Common myeloid progenitor, CD34-positive (primary cell): ENCODE results near the gene FAM221A. TPM values are rescaled to one million over a fixed set of nuclear protein-coding genes. Genes with fewer than 3 reads are reported as not detected.

ENCODE experiments used
- CTCF ChIA-PET: fragments of 350-600 bp; sonication (Branson Sonifier 250); formaldehyde crosslinking; loops from one replicate; lab custom pipeline; 2021; ENCODE audit warnings: antibody characterized with exemption; lab: Charles Lee
- POLR2A ChIA-PET: fragments of 350-600 bp; sonication (Branson Sonifier 250); formaldehyde crosslinking; loops from one replicate; lab custom pipeline; 2021; ENCODE audit warnings: antibody characterized with exemption; lab: Charles Lee
- DNase-seq, 3 donors: peaks; one replicate each; pipeline versions ENCODE4 v3.0.0 to v3.0.0-alpha.2; 2013
- H3K27ac ChIP-seq, 2 experiments: 1 replicate in 1 of 2; 2 replicates in 1 of 2; pipeline ENCODE4 v1.7.0; 2013; ENCODE audit warnings: inconsistent platforms in 2 of 2, low read length in 2 of 2, mild to moderate bottlenecking in 2 of 2, low read depth in 1 of 2, moderate library complexity in 1 of 2; ENCODE audit not compliant: severe bottlenecking in 2 of 2, insufficient read depth in 1 of 2, poor library complexity in 1 of 2
- H3K27me3 ChIP-seq, 5 experiments: replicated peaks in 2 of 5; 1 replicate in 3 of 5; 2 replicates in 2 of 5; pipeline versions ENCODE4 v1.6.1 to v1.7.0; 2013; ENCODE audit warnings: low read length in 4 of 5, mild to moderate bottlenecking in 2 of 5, moderate library complexity in 2 of 5, inconsistent platforms in 1 of 5; ENCODE audit not compliant: insufficient read depth in 5 of 5, control insufficient read depth in 4 of 5
- H3K36me3 ChIP-seq, 4 experiments: 1 replicate in 2 of 4; 2 replicates in 2 of 4; pipeline versions ENCODE4 v1.6.1 to v1.7.0; 2013; ENCODE audit warnings: low read length in 3 of 4, control low read depth in 1 of 4, mild to moderate bottlenecking in 1 of 4; ENCODE audit not compliant: control insufficient read depth in 4 of 4, insufficient read depth in 4 of 4
- H3K4me1 ChIP-seq, 4 experiments: 1 replicate in 3 of 4; 2 replicates in 1 of 4; pipeline versions ENCODE4 v1.6.1 to v1.7.1; 2013; ENCODE audit warnings: low read length in 3 of 4, mild to moderate bottlenecking in 3 of 4, control low read depth in 1 of 4, inconsistent platforms in 1 of 4, moderate library complexity in 1 of 4; ENCODE audit not compliant: control insufficient read depth in 4 of 4, insufficient read depth in 4 of 4; ENCODE audit errors: control extremely low read depth in 1 of 4
- H3K4me3 ChIP-seq, 7 experiments: 1 replicate in 4 of 7; 2 replicates in 3 of 7; pipeline versions ENCODE4 v1.5.1 to v1.7.0; 2013; ENCODE audit warnings: mild to moderate bottlenecking in 7 of 7, low read length in 6 of 7, moderate library complexity in 6 of 7, inconsistent platforms in 2 of 7, low read depth in 2 of 7, control low read depth in 1 of 7; ENCODE audit not compliant: insufficient read depth in 4 of 7, control insufficient read depth in 1 of 7; ENCODE audit errors: extremely low read depth in 1 of 7
- H3K9me3 ChIP-seq, 5 experiments: 1 replicate in 4 of 5; 2 replicates in 1 of 5; pipeline versions ENCODE4 v1.6.1 to v1.7.1; 2013; ENCODE audit warnings: low read length in 4 of 5, mild to moderate bottlenecking in 2 of 5, inconsistent platforms in 1 of 5, low read depth in 1 of 5, moderate library complexity in 1 of 5; ENCODE audit not compliant: control insufficient read depth in 4 of 5, insufficient read depth in 2 of 5; ENCODE audit errors: control extremely low read depth in 1 of 5
- WGBS: methylation state at CpG from one replicate; pipeline ENCODE4 v1.1.5; 2013; ENCODE audit not compliant: insufficient coverage; 5-methylcytosine and 5-hydroxymethylcytosine counted together
- polyA plus RNA-seq: library from polyadenylated mRNA; unstranded; fragments of 120-200 nt; gene quantifications from one replicate; pipeline ENCODE4 v1.2.1, GENCODE V29; 2013

Gene FAM221A
- polyA plus RNA-seq: 10.3 TPM

DNA sequence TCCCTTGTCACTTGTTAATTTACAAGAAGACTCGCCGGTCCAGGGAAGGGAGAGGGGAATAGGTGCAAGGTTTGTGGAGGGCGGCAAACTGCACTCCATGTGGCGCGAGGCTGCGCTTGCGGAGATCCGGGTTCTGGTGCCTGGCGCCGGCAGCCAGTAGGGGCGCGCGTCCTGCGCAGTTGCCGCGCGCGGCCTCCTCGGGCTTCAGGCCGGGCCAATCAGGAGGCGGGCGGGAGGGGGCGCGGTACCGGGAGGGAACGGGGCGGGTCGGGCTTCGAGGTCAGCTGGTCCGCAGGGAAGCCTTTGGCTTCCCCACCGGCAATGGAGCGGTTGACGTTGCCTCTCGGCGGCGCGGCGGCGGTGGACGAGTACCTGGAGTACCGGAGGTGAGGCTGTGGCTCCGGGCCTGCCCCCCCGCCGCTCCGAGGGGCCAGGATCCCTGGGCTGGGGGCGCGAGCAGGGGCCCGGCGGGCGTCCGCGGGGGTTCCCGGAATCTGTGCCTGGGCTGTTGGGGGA lies at the start of gene FAM221A:
Gene FAM221A, plus strand, starts transcription at position 302 of the 516 bp plus-strand sequence. Its CDS starts 20 bp downstream, at position 322.
- DNase-seq: peak; percentile 87 to 91 (median 88)
- peak within 1 kb of the TSS in 1 of 2 experiments; percentile 31 for H3K27ac ChIP-seq
- no peaks in the 10 kb centered on the region for H3K27me3 ChIP-seq
- 0% methylated on average over 36 of the region's 53 CpGs for WGBS
- peaks cover 0 to 15% (median 6%) of the 10 kb centered on the region in 4 experiments for H3K4me1 ChIP-seq
- peaks cover 0 to 6% (median under 1%) of the 10 kb centered on the region in 4 experiments for H3K36me3 ChIP-seq
- no peaks in the 10 kb centered on the region for H3K9me3 ChIP-seq
- peak within 1 kb of the TSS; percentile 59 to 92 (median 76) for H3K4me3 ChIP-seq
- POLR2A ChIA-PET: no interaction called here
- CTCF ChIA-PET: interaction anchor here (1.0 to 10.2 kb wide), 5 partner anchors 12 to 81 kb away, joined by 3 to 69 read pairs (median 3); no protein-coding TSS in a partner anchor

DNA sequence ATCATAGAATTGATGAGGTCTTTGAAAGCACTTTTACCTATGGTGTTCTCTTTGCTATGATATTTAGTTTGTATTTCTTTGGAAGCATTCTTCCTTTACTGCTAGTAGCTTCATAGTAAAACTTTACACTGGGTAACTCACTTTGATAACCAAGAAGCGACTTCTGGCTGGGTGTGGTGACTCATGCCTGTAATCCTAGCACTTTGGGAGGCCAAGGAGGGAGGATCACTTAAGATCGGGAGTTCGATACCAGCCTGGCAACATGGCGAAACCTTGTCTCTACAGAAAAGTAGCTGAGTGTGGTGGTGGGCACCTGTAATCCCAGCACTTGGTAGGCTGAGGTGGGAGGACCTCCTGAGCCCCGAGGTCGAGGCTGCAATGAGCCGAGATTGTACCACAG lies 46.6 kb upstream of the FAM221A start:
- ChIA-PET CTCF (interaction anchor here (1.1 kb wide), 1 partner anchor 25 kb away, joined by 3 read pairs; no protein-coding TSS in a partner anchor), POLR2A (interaction anchor here (0.5 kb wide), 1 partner anchor 988 kb away, joined by 5 read pairs; no protein-coding TSS in a partner anchor)
- H3K4me3 ChIP-seq: no peak overlapping the region
- H3K27ac ChIP-seq: no peak overlapping the region
- no peak for DNase-seq
- no peaks in the 10 kb centered on the region for H3K27me3 ChIP-seq
- WGBS: 96% methylated on average over 7 of the region's 7 CpGs
- no peaks in the 10 kb centered on the region for H3K4me1 ChIP-seq
- peaks cover 0 to 4% (median 1%) of the 10 kb centered on the region in 4 experiments for H3K36me3 ChIP-seq
- H3K9me3 ChIP-seq: no peaks in the 10 kb centered on the region

GRCh38 chr7:23645822-23646221 lies 34.2 kb upstream of the FAM221A start:
- H3K27me3 ChIP-seq: no peaks in the 10 kb centered on the region
- no peaks in the 10 kb centered on the region for H3K36me3 ChIP-seq
- WGBS: no CpG with 5 or more reads among the region's 1 CpG
- H3K4me1 ChIP-seq: no peaks in the 10 kb centered on the region
- no peaks in the 10 kb centered on the region for H3K9me3 ChIP-seq
- H3K4me3 ChIP-seq: no peak overlapping the region
- ChIA-PET POLR2A (no interaction called here), CTCF (no interaction called here)
- H3K27ac ChIP-seq: no peak overlapping the region
- no peak for DNase-seq

GRCh38 chr7:23653942-23654341 lies 26.1 kb upstream of the FAM221A start:
- peak in 2 of 3 donors; percentile 4 to 5 for DNase-seq
- H3K27me3 ChIP-seq: no peaks in the 10 kb centered on the region
- H3K9me3 ChIP-seq: peaks cover 4 to 36% (median 24%) of the 10 kb centered on the region in 5 experiments
- H3K4me3 ChIP-seq: no peak overlapping the region
- POLR2A ChIA-PET: no interaction called here
- no peaks in the 10 kb centered on the region for H3K4me1 ChIP-seq
- CTCF ChIA-PET: no interaction called here
- H3K27ac ChIP-seq: no peak overlapping the region
- 96% methylated on average over 4 of the region's 5 CpGs for WGBS
- no peaks in the 10 kb centered on the region for H3K36me3 ChIP-seq

- CTCF ChIA-PET: no interaction called here
- no peaks in the 10 kb centered on the region for H3K4me1 ChIP-seq
These were observed 25.5 kb upstream of the FAM221A start for GRCh38 chr7:23654508-23654907.

DNA sequence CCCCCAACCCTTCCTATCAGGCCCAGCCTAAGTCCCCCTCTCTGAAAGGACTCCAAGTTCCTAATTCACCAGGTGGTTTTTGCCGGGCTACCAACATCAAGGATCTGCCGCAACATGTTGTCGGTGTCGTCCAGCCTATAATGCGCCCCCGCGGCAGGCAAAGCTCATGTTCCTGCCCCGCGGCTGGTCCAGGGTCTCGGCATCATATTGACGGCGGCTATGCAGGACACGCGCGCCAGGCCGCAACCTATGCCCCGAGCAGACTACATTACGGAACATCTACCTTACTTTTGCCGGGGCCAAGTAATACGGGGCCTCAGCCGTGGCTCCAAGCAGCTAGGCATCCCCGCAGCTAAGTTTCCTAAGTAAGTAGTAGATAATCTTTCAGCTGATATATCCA lies 24.6 kb upstream of the FAM221A start:
- Histone ChIP-seq H3K27me3 (no peaks in the 10 kb centered on the region), H3K9me3 (peaks cover 6 to 36% (median 26%) of the 10 kb centered on the region in 5 experiments), H3K4me1 (no peaks in the 10 kb centered on the region), H3K4me3 (no peak overlapping the region), H3K27ac (no peak overlapping the region), H3K36me3 (no peaks in the 10 kb centered on the region)
- POLR2A ChIA-PET: no interaction called here
- WGBS: 97% methylated on average over 16 of the region's 22 CpGs
- CTCF ChIA-PET: no interaction called here
- DNase-seq: no peak

More at GRCh38 chr7:23654508-23654907, 25.5 kb upstream of the FAM221A start:
- no CpG with 5 or more reads among the region's 1 CpG for WGBS
- H3K27me3 ChIP-seq: no peaks in the 10 kb centered on the region
- peak in 2 of 3 donors; percentile 7 to 10 for DNase-seq
- POLR2A ChIA-PET: no interaction called here
- H3K4me3 ChIP-seq: no peak overlapping the region
- no peak overlapping the region for H3K27ac ChIP-seq
- H3K9me3 ChIP-seq: peaks cover 6 to 36% (median 26%) of the 10 kb centered on the region in 5 experiments
- no peaks in the 10 kb centered on the region for H3K36me3 ChIP-seq

GRCh38 chr7:23658831-23659427 lies 21.1 kb upstream of the FAM221A start:
- ChIA-PET POLR2A (no interaction called here), CTCF (interaction anchor here (0.6 to 1.4 kb wide), 2 partner anchors 32 to 58 kb away, joined by 3 read pairs; no protein-coding TSS in a partner anchor)
- Histone ChIP-seq H3K4me3 (no peak overlapping the region), H3K4me1 (no peaks in the 10 kb centered on the region), H3K27ac (no peak overlapping the region), H3K9me3 (peaks cover 4 to 29% (median 19%) of the 10 kb centered on the region in 5 experiments), H3K27me3 (no peaks in the 10 kb centered on the region), H3K36me3 (no peaks in the 10 kb centered on the region)
- DNase-seq: no peak
- WGBS: 90% methylated on average over 5 of the region's 7 CpGs
